Gastrocnemius medialis (tissue), 4 donors: ENCODE results near the gene RSBN1L. TPM values are rescaled to one million over a fixed set of nuclear protein-coding genes. Genes with fewer than 3 reads are reported as not detected.

Experiments
- ATAC-seq, 2 donors: fragments of 150-250 bp; one replicate each; pipeline ENCODE4 v1.9.1; 2016
- DNase-seq, 2 donors: peaks; one replicate each; pipeline ENCODE4 v3.0.0-alpha.2; 2019
- H3K27ac ChIP-seq, 4 donors: fragments of 200-600 bp; sonication (generic); 1 replicate in 1 of 4; 2 replicates in 3 of 4; pipeline ENCODE4 v1.5.1; 2016 to 2018; ENCODE audit warnings: mild to moderate bottlenecking in 2 of 4, moderate library complexity in 1 of 4
- H3K27me3 ChIP-seq, 3 donors: fragments of 200-600 bp; sonication (generic) in 2 of 3; 1 replicate in 1 of 3; 2 replicates in 2 of 3; pipeline versions ENCODE4 v1.5.1 to v1.6.0; 2016 to 2019; ENCODE audit warnings: mild to moderate bottlenecking in 1 of 3, moderate library complexity in 1 of 3
- H3K36me3 ChIP-seq, 2 donors: fragments of 200-600 bp; sonication (generic) in 1 of 2; one replicate each; pipeline ENCODE4 v1.5.1; 2017 to 2018
- H3K4me1 ChIP-seq, 2 donors: fragments of 200-600 bp; sonication (generic) in 1 of 2; one replicate each; pipeline ENCODE4 v1.5.1; 2016 to 2017; ENCODE audit warnings: mild to moderate bottlenecking in 2 of 2
- H3K4me3 ChIP-seq, 4 donors: fragments of 200-600 bp; sonication (generic) in 3 of 4; 1 replicate in 1 of 4; 2 replicates in 3 of 4; pipeline ENCODE4 v1.5.1; 2016 to 2019; ENCODE audit warnings: mild to moderate bottlenecking in 2 of 4
- H3K9me3 ChIP-seq, 3 donors: fragments of 200-600 bp; sonication (generic) in 2 of 3; 1 replicate in 1 of 3; 2 replicates in 2 of 3; pipeline ENCODE4 v1.5.1; 2016 to 2019
- CTCF ChIP-seq, 5 experiments: fragments of 450-650 bp in 3 of 5; fragments of 200-600 bp in 2 of 5; sonication (generic) in 2 of 5; IDR thresholded peaks in 4 of 5; conservative IDR thresholded peaks in 1 of 5; 1 replicate in 4 of 5; 2 replicates in 1 of 5; pipeline ENCODE4 v1.5.1; 2016 to 2019; ENCODE audit warnings: antibody characterized with exemption in 5 of 5, mild to moderate bottlenecking in 3 of 5, moderate library complexity in 3 of 5
- POLR2A ChIP-seq, 2 donors: fragments of 450-650 bp; IDR thresholded peaks; one replicate each; pipeline ENCODE4 v1.6.1; 2017; ENCODE audit warnings: antibody characterized with exemption in 2 of 2, mild to moderate bottlenecking in 2 of 2, moderate library complexity in 2 of 2
- in situ Hi-C, 4 donors: fragments of 200-750 bp; cut with MboI; loops; one replicate each; pipeline versions ENCODE4 v1.15.0 to v1.8.0; 2017; ENCODE audit warnings: low sequenced_read_pairs in 4 of 4
- intact Hi-C: fragments of 100-400 bp; cut with DNase I; formaldehyde crosslinking; loops from one replicate; pipeline ENCODE4 v1.15.1; 2023; ENCODE audit warnings: low total_unique reads
- total RNA-seq, 4 donors: library from RNA; depleted of rRNA; stranded (reverse); fragments of >200 nt; gene quantifications; one replicate each; pipeline versions ENCODE4 v1.1.0 to v1.2.3, GENCODE V29; 2016

Gene RSBN1L
- total RNA-seq, 4 donors from 2014 or later = 5.1 to 11.7 (median 8.7) TPM

GRCh38 chr7:77806425-77806824 lies 110.2 kb downstream of the RSBN1L start:
- no peaks in the 10 kb centered on the region for H3K36me3 ChIP-seq
- TF ChIP-seq POLR2A (IDR thresholded peaks at IDR 0.05) (no peak), CTCF (IDR thresholded peaks at IDR 0.05 in 4 of 5, conservative IDR thresholded peaks at IDR 0.05 in 1 of 5) (no peak)
- H3K4me1 ChIP-seq = peaks cover 9 to 29% of the 10 kb centered on the region in 2 donors
- H3K4me3 ChIP-seq = no peak overlapping the region
- DNase-seq (no peak), ATAC-seq (no peak)
- no peaks in the 10 kb centered on the region for H3K9me3 ChIP-seq
- in situ Hi-C loops = no loop called here
- intact Hi-C loops = no loop called here
- no peaks in the 10 kb centered on the region for H3K27me3 ChIP-seq
- no peak overlapping the region for H3K27ac ChIP-seq

DNA sequence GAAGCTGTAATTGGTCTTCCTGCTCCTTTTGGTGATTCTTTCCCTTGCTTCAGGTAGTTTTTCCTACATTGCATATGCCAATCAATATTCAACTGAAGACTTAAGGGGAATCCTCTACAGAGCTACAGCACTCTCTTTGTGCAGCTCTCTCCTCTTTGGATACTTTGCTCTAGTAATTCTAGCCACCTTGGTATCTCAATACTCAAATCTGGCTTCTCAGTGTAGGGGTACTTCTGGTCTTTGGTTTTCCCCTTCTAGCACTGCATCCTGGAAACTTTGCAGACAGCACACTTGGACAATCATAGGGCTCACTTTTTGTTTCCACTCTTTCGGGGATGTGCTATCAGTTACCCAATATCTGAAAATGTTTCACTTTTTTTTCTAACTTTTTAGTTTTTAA lies 112.3 kb downstream of the RSBN1L start:
- Histone ChIP-seq H3K4me1 (peaks cover 28 to 33% of the 10 kb centered on the region in 2 donors), H3K36me3 (no peaks in the 10 kb centered on the region), H3K27ac (no peak overlapping the region), H3K4me3 (no peak overlapping the region), H3K9me3 (no peaks in the 10 kb centered on the region), H3K27me3 (no peaks in the 10 kb centered on the region)
- TF ChIP-seq POLR2A (IDR thresholded peaks at IDR 0.05) = no peak
- TF ChIP-seq CTCF (IDR thresholded peaks at IDR 0.05 in 4 of 5, conservative IDR thresholded peaks at IDR 0.05 in 1 of 5) = no peak
- in situ Hi-C loops (no loop called here), intact Hi-C loops (no loop called here)
- ATAC-seq (no peak), DNase-seq (no peak)

GRCh38 chr7:77811516-77812289 lies 115.4 kb downstream of the RSBN1L start:
- in situ Hi-C loops = no loop called here
- intact Hi-C loops = loop anchor here (5.0 kb wide), 1 partner anchor 66 kb away; no protein-coding TSS in a partner anchor
- TF ChIP-seq CTCF (IDR thresholded peaks at IDR 0.05 in 4 of 5, conservative IDR thresholded peaks at IDR 0.05 in 1 of 5) (no peak), POLR2A (IDR thresholded peaks at IDR 0.05) (no peak)
- ATAC-seq (peak in 1 of 2 donors; percentile 5), DNase-seq (no peak)
- peaks cover 23 to 33% of the 10 kb centered on the region in 2 donors for H3K4me1 ChIP-seq
- no peaks in the 10 kb centered on the region for H3K9me3 ChIP-seq
- H3K27ac ChIP-seq = peak overlapping the region; percentile 56 to 81 (median 68)
- no peaks in the 10 kb centered on the region for H3K27me3 ChIP-seq
- no peak overlapping the region for H3K4me3 ChIP-seq
- no peaks in the 10 kb centered on the region for H3K36me3 ChIP-seq

- Histone ChIP-seq H3K4me3 (no peak overlapping the region), H3K4me1 (peaks cover 23 to 33% of the 10 kb centered on the region in 2 donors), H3K9me3 (no peaks in the 10 kb centered on the region), H3K27ac (peak overlapping the region; percentile 56 to 81 (median 68)), H3K36me3 (no peaks in the 10 kb centered on the region), H3K27me3 (no peaks in the 10 kb centered on the region)
- intact Hi-C loops = loop anchor here (5.0 kb wide), 1 partner anchor 65 kb away; no protein-coding TSS in a partner anchor
- TF ChIP-seq CTCF (IDR thresholded peaks at IDR 0.05 in 4 of 5, conservative IDR thresholded peaks at IDR 0.05 in 1 of 5) (no peak), POLR2A (IDR thresholded peaks at IDR 0.05) (no peak)
- peak; percentile 92 to 96 for ATAC-seq
- no peak for DNase-seq
- in situ Hi-C loops = no loop called here
These were observed 116.0 kb downstream of the RSBN1L start for GRCh38 chr7:77812290-77812685.
